ENCODE results near the gene CEP128. TPM values are rescaled to one million over a fixed set of nuclear protein-coding genes. Genes with fewer than 3 reads are reported as not detected.

CEP128 gene
- total RNA-seq, 1 experiment from 2014 or later: 12.0 TPM

DNA sequence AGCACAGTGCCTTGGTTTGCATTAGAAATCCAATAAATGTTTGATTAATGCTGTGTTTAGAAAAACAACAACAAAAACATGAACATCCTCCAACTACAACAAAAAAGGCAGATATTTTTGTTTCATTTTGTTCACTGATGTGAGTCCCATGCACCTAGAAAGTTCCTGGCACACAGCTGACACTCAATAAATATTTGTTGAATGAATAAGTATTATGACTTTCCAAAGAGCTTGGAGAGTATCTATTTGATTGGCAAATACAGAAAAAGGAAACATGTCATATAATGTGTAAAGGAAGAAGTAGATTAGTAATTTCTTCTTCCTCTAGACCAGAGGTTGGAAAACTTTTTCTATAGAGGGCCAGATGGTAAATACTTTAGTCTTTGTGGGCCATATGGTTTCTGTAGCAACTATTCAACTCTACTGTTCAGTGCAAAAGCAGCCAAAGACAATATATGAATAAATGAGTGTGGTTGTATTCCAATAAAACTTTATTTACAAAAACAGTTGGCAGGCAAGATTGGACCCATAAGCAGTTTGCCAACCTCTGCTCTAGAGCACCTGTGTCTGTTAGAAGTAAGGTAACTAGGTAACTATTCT is 417.9 kb downstream of the CEP128 start (continued):
- no peak for TF ChIP-seq PREB (CRISPR knock-in tag; IDR thresholded peaks at IDR 0.05; ENCODE audit: borderline replicate concordance)
- TF ChIP-seq GABPB1 (CRISPR knock-in tag; IDR thresholded peaks at IDR 0.05): no peak
- no peak for TF ChIP-seq RORB (CRISPR knock-in tag; IDR thresholded peaks at IDR 0.05)

GRCh38 chr14:80522936-80523335 is 418.6 kb downstream of the CEP128 start:
- no peaks in the 10 kb centered on the region for H3K9me3 Mint-ChIP-seq
- POLR2A ChIA-PET: no interaction called here
- H3K4me1 Mint-ChIP-seq: no peaks in the 10 kb centered on the region
- DNase-seq (ENCODE audit: low spot score): no peak
- no peak for TF ChIP-seq PRRX2 (CRISPR knock-in tag; IDR thresholded peaks at IDR 0.05)
- no peak for TF ChIP-seq GRHL2 (CRISPR knock-in tag; IDR thresholded peaks at IDR 0.05; ENCODE audit: insufficient replicate concordance, severe bottlenecking)
- no peak for TF ChIP-seq FOXJ3 (CRISPR knock-in tag; IDR thresholded peaks at IDR 0.05; ENCODE audit: borderline replicate concordance)
- no peak for TF ChIP-seq CREM (CRISPR knock-in tag; IDR thresholded peaks at IDR 0.05)
- no peak for TF ChIP-seq SP1 (CRISPR knock-in tag; conservative IDR thresholded peaks at IDR 0.05)
- no peak for TF ChIP-seq ETV6 (CRISPR knock-in tag; IDR thresholded peaks at IDR 0.05)
- TF ChIP-seq JAZF1 (CRISPR knock-in tag; IDR thresholded peaks at IDR 0.05): no peak
- TF ChIP-seq, protein P1, sequence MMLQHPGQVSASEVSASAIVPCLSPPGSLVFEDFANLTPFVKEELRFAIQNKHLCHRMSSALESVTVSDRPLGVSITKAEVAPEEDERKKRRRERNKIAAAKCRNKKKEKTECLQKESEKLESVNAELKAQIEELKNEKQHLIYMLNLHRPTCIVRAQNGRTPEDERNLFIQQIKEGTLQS (CRISPR knock-in tag; conservative IDR thresholded peaks at IDR 0.05): no peak
- TF ChIP-seq GABPB1 (CRISPR knock-in tag; IDR thresholded peaks at IDR 0.05): no peak
- no peak for TF ChIP-seq ZNF396 (CRISPR knock-in tag; IDR thresholded peaks at IDR 0.05; ENCODE audit: borderline replicate concordance)
- no peak for TF ChIP-seq ZNF416 (CRISPR knock-in tag; IDR thresholded peaks at IDR 0.05)
- TF ChIP-seq MXD4 (CRISPR knock-in tag; IDR thresholded peaks at IDR 0.05; ENCODE audit: borderline replicate concordance): no peak
- no peak for TF ChIP-seq MYBL2 (CRISPR knock-in tag; IDR thresholded peaks at IDR 0.05)
- TF ChIP-seq SOX15 (CRISPR knock-in tag; IDR thresholded peaks at IDR 0.05): no peak
- TF ChIP-seq ZNF423 (CRISPR knock-in tag; IDR thresholded peaks at IDR 0.05): no peak
- TF ChIP-seq, protein P2, sequence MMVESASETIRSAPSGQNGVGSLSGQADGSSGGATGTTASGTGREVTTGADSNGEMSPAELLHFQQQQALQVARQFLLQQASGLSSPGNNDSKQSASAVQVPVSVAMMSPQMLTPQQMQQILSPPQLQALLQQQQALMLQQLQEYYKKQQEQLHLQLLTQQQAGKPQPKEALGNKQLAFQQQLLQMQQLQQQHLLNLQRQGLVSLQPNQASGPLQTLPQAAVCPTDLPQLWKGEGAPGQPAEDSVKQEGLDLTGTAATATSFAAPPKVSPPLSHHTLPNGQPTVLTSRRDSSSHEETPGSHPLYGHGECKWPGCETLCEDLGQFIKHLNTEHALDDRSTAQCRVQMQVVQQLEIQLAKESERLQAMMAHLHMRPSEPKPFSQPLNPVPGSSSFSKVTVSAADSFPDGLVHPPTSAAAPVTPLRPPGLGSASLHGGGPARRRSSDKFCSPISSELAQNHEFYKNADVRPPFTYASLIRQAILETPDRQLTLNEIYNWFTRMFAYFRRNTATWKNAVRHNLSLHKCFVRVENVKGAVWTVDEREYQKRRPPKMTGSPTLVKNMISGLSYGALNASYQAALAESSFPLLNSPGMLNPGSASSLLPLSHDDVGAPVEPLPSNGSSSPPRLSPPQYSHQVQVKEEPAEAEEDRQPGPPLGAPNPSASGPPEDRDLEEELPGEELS (CRISPR knock-in tag; IDR thresholded peaks at IDR 0.05): no peak
- no peak for TF ChIP-seq FOXP1 (CRISPR knock-in tag; IDR thresholded peaks at IDR 0.05; ENCODE audit: borderline replicate concordance)
- H3K27ac Mint-ChIP-seq: no peak overlapping the region
- H3K4me3 Mint-ChIP-seq: no peak overlapping the region
- CTCF ChIA-PET: no interaction called here
- no peaks in the 10 kb centered on the region for H3K27me3 Mint-ChIP-seq (ENCODE audit: low read depth)
- ATAC-seq: no peak
- no peaks in the 10 kb centered on the region for H3K36me3 Mint-ChIP-seq

GRCh38 chr14:80522411-80522810 is 419.1 kb downstream of the CEP128 start:
- no peak overlapping the region for H3K27ac Mint-ChIP-seq
- no peak overlapping the region for H3K4me3 Mint-ChIP-seq
- no peaks in the 10 kb centered on the region for H3K4me1 Mint-ChIP-seq
- POLR2A ChIA-PET: no interaction called here
- no peaks in the 10 kb centered on the region for H3K36me3 Mint-ChIP-seq
- DNase-seq (ENCODE audit: low spot score) (no peak), ATAC-seq (no peak)
- peaks cover 4% of the 10 kb centered on the region; the same call in 1 of the 2 replicates for H3K9me3 Mint-ChIP-seq
- CTCF ChIA-PET: no interaction called here
- no peaks in the 10 kb centered on the region for H3K27me3 Mint-ChIP-seq (ENCODE audit: low read depth)
- TF ChIP-seq NFATC4 (CRISPR knock-in tag; IDR thresholded peaks at IDR 0.05) (no peak), JAZF1 (CRISPR knock-in tag; IDR thresholded peaks at IDR 0.05) (no peak), ATF6 (CRISPR knock-in tag; IDR thresholded peaks at IDR 0.05) (no peak), ZBTB43 (CRISPR knock-in tag; IDR thresholded peaks at IDR 0.05) (no peak), PRRX2 (CRISPR knock-in tag; IDR thresholded peaks at IDR 0.05) (no peak), ZNF423 (CRISPR knock-in tag; IDR thresholded peaks at IDR 0.05) (no peak), PREB (CRISPR knock-in tag; IDR thresholded peaks at IDR 0.05; ENCODE audit: borderline replicate concordance) (no peak), OVOL2 (CRISPR knock-in tag; IDR thresholded peaks at IDR 0.05; ENCODE audit: borderline replicate concordance) (no peak), NFYB (CRISPR knock-in tag; conservative IDR thresholded peaks at IDR 0.05; ENCODE audit: low read depth) (no peak)
- TF ChIP-seq, protein P3, sequence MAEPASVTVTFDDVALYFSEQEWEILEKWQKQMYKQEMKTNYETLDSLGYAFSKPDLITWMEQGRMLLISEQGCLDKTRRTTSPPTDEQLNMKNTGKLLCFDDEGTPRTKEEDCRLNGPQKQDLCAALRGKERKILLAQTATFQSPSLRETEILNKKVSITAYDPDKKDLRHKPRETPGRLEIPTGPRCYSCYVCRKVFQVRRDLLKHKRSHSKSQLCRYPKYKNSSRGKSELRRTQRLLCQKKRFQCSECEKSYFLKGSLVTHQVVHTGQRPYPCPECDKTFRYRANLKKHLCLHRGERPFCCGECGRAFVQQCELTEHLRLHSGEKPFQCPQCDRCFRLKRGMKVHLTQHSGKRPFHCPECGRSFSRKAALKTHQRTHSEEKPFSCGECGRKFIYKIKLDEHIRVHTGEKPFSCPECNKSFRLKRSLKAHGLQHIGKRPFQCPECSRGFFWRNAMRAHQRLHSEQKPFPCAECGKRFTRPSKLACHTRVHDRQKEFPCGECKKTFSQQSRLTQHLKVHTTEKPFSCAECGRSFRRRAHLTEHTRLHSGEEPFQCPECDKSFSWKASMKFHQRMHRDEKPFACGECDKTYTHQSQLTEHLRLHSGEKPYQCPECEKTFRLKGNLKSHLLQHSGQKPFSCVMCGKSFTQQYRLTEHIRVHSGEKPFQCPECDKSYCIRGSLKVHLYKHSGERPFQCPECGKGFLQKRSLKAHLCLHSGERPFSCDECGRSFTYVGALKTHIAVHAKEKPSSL (CRISPR knock-in tag; conservative IDR thresholded peaks at IDR 0.05): no peak

Data from WTC11 (cell line).